ENCODE results near the gene GPR4.

GRCh38 chr19:45601115-45601514 lies 897 bp downstream of the GPR4 start:
- no peak for TF ChIP-seq POLR2AphosphoS5 (IDR thresholded peaks at IDR 0.05; ENCODE audit: low read depth, low read length)
- TF ChIP-seq TAF1 (IDR thresholded peaks at IDR 0.05; ENCODE audit: borderline replicate concordance, low read depth, low read length): no peak
- no peak for TF ChIP-seq POLR2A (IDR thresholded peaks at IDR 0.05; ENCODE audit: low read depth, low read length)

Data from GM12892 (cell line).